Epithelial cell of proximal tubule (primary cell): Measurements from ENCODE around the gene CCDC186. TPM values are rescaled to one million over a fixed set of nuclear protein-coding genes. Genes with fewer than 3 reads are reported as not detected.

Experiments
- DNase-seq: peaks from one replicate; pipeline ENCODE4 v3.0.0-alpha.2; 2011; ENCODE audit warnings: low read depth
- H3K4me3 ChIP-seq: 2 replicates; pipeline ENCODE4 v1.5.1; 2011; ENCODE audit warnings: low read depth, mild to moderate bottlenecking, low read length
- CTCF ChIP-seq: conservative IDR thresholded peaks from 2 replicates; pipeline ENCODE4 v1.5.1; 2012; ENCODE audit warnings: low read depth, mild to moderate bottlenecking, low read length
- total RNA-seq: library from RNA; depleted of rRNA; stranded (reverse); fragments of >200 nt; gene quantifications from 2 replicates; pipeline ENCODE4 v1.2.3, GENCODE V29; 2015

Gene CCDC186
- total RNA-seq, 1 donor from 2014 or later: 22.1 TPM

- TF ChIP-seq CTCF: no peak
- DNase-seq: no peak
These were observed 2.5 kb upstream of the CCDC186 start for GRCh38 chr10:114176511-114176910.

GRCh38 chr10:114175667-114176066 is 1.7 kb upstream of the CCDC186 start:
- no peak overlapping the region for H3K4me3 ChIP-seq
- no peak for DNase-seq

More at GRCh38 chr10:114176511-114176910, 2.5 kb upstream of the CCDC186 start:
- no peak overlapping the region for H3K4me3 ChIP-seq

GRCh38 chr10:114174695-114175188 is 739 bp upstream of the CCDC186 start:
- TF ChIP-seq CTCF: no peak
- peak overlapping the region; percentile 96 for H3K4me3 ChIP-seq
- DNase-seq: peak; percentile 58

More at GRCh38 chr10:114175667-114176066, 1.7 kb upstream of the CCDC186 start:
- TF ChIP-seq CTCF: no peak

- no peak for TF ChIP-seq CTCF
- peak overlapping the region; percentile 96 for H3K4me3 ChIP-seq
- DNase-seq: no peak
These were observed 441 bp downstream of the CCDC186 start for GRCh38 chr10:114173603-114173920.

- peak overlapping the region; percentile 96 for H3K4me3 ChIP-seq
- no peak for TF ChIP-seq CTCF
- no peak for DNase-seq
These were observed 1.0 kb downstream of the CCDC186 start for GRCh38 chr10:114172776-114173602.

- no peak for DNase-seq
- H3K4me3 ChIP-seq: peak overlapping the region; percentile 96
- TF ChIP-seq CTCF: no peak
These were observed 1.8 kb downstream of the CCDC186 start for GRCh38 chr10:114172216-114172615.
